ENCODE data around the gene CABLES2. TPM values are rescaled to one million over a fixed set of nuclear protein-coding genes. Genes with fewer than 3 reads are reported as not detected.

The CABLES2 gene
- total RNA-seq, 6 experiments from 2014 or later = 1.4 to 2.9 (median 2.5) TPM

DNA sequence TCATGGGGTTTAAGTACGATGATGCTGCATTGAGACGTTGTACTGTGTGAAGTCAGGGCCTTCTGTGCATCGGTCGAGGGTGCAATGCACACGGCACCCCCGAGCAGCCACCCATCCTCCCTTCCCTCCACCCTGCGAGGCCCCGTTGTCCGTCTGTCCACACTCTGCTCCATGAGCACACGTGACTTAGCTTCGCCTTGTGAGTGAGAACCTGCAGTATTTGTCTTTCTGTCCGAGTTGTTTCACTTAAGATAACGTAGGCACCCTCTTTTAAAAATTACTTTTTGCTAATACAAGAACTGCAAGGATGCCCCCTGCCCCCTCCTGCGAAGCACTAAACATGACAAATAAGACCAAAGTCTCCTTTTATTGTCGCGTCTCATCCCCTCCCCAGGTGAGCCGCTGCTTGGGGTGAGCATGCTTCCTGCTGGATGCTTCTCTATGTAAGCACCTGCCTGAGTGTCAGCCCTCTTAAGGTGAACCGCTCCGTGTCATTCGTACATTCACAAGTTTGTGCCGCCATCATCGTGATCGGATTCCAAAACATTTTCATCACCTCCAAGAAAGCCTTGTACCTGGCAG, 23.9 kb upstream of the CABLES2 start:
- no peak overlapping the region for H3K27ac ChIP-seq
- no peak for TF ChIP-seq POLR2A (IDR thresholded peaks at IDR 0.05)
- TF ChIP-seq, protein P1, sequence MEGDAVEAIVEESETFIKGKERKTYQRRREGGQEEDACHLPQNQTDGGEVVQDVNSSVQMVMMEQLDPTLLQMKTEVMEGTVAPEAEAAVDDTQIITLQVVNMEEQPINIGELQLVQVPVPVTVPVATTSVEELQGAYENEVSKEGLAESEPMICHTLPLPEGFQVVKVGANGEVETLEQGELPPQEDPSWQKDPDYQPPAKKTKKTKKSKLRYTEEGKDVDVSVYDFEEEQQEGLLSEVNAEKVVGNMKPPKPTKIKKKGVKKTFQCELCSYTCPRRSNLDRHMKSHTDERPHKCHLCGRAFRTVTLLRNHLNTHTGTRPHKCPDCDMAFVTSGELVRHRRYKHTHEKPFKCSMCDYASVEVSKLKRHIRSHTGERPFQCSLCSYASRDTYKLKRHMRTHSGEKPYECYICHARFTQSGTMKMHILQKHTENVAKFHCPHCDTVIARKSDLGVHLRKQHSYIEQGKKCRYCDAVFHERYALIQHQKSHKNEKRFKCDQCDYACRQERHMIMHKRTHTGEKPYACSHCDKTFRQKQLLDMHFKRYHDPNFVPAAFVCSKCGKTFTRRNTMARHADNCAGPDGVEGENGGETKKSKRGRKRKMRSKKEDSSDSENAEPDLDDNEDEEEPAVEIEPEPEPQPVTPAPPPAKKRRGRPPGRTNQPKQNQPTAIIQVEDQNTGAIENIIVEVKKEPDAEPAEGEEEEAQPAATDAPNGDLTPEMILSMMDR (IDR thresholded peaks at IDR 0.05) = no peak
- no peaks in the 10 kb centered on the region for H3K4me1 ChIP-seq
- intact Hi-C loops (cut with DNase I) = no loop called here
- no peaks in the 10 kb centered on the region for H3K36me3 ChIP-seq
- H3K27me3 ChIP-seq = no peaks in the 10 kb centered on the region
- no peak overlapping the region for H3K4me3 ChIP-seq
- ATAC-seq (no peak), DNase-seq (no peak)
- no peaks in the 10 kb centered on the region for H3K9me3 ChIP-seq
- WGBS (ENCODE audit: insufficient coverage, low coverage, low lambda C conversion rate, missing lambda C conversion rate) = 39% methylated on average over 22 of the region's 23 CpGs

DNA sequence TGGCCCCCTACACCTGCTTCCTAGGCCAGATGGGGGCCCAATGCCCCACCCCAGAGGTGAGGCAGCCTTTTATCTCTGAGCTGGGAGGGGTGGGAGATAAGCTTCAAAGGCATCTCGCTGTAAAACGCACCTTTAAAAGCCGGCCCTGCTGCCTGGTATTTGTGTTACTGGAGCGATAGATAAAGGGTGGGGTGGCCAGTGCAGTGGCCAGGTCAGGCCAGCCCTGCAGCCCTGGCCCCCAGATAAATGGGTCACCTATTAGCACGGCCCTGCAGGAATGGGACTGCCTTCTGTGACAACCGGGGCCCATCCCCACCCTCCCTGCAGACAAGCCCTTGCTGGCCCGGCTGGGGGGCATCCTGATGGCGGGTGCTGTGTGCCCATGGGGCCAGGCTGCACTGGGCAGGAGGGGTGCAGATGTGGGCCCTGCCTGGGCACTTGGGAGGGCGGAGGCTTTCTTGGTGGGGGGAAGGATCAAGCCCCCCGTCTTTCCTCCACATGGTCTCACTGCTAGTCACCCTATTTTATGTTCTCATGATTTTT, 23.3 kb upstream of the CABLES2 start:
- 44% methylated on average over 7 of the region's 10 CpGs for WGBS (ENCODE audit: insufficient coverage, low coverage, low lambda C conversion rate, missing lambda C conversion rate)
- TF ChIP-seq, protein P1 (IDR thresholded peaks at IDR 0.05) = no peak
- no peak for TF ChIP-seq POLR2A (IDR thresholded peaks at IDR 0.05)
- ATAC-seq (no peak), DNase-seq (no peak)
- Histone ChIP-seq H3K27me3 (no peaks in the 10 kb centered on the region), H3K4me1 (no peaks in the 10 kb centered on the region), H3K9me3 (no peaks in the 10 kb centered on the region), H3K4me3 (no peak overlapping the region), H3K36me3 (no peaks in the 10 kb centered on the region), H3K27ac (no peak overlapping the region)
- intact Hi-C loops (cut with DNase I) = no loop called here

- no peaks in the 10 kb centered on the region for H3K4me1 ChIP-seq
- H3K36me3 ChIP-seq = no peaks in the 10 kb centered on the region
- no peak for ATAC-seq
- no peak overlapping the region for H3K4me3 ChIP-seq
- WGBS (ENCODE audit: insufficient coverage, low coverage, low lambda C conversion rate, missing lambda C conversion rate) = 72% methylated on average over 9 of the region's 23 CpGs
- DNase-seq = no peak
- H3K27ac ChIP-seq = no peak overlapping the region
- H3K27me3 ChIP-seq = no peaks in the 10 kb centered on the region
- TF ChIP-seq, protein P1 (IDR thresholded peaks at IDR 0.05) = no peak
- TF ChIP-seq POLR2A (IDR thresholded peaks at IDR 0.05) = no peak
- intact Hi-C loops (cut with DNase I) = no loop called here
- no peaks in the 10 kb centered on the region for H3K9me3 ChIP-seq
Measured at GRCh38 chr20:62429455-62430310, 22.6 kb upstream of the CABLES2 start.

DNA sequence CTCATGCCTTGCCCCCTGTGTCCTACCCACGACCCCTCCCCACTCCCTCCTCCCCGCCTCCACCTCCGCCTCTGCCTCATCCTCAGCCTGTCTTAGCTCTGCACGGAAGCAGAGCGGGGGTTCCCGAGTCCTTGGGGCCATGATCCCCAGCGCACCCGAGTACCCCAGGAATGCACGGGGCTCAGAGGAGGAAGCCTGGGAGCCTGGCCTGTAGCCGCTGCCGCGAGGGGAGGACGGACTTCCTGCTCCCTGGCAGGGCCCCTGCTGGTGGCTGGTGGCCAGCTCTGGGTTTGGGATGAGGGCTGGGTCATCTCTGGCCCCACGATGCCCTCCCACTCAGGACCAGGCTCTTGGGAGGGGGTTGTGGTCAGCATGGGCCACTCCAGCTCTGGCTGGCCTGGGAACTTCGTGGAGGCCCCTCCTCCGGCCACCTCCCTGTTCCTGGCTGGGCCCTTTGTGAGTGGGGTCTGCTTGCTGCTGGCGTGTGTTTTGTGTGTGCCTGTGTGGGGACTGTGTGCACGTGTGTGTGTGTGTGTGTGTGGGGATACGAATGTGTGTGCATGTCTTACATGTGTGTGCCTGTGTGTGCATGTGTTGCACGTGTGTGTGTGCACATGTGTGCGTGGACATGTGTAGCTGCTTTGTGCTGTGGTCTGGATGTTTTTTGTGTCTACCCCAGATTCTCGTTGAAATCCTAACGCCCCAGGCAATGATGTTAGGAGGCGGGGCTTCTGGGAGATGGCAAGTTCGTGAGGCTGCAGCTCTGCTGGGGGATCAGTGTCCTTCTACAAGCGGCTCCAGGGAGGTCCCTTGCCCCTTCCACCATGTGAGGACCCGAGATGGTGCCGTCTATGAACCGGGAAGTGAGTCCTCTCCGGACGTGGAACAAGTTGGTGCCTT, 21.6 kb upstream of the CABLES2 start:
- DNase-seq (no peak), ATAC-seq (no peak)
- 44% methylated on average over 15 of the region's 31 CpGs for WGBS (ENCODE audit: insufficient coverage, low coverage, low lambda C conversion rate, missing lambda C conversion rate)
- intact Hi-C loops (cut with DNase I) = no loop called here
- no peaks in the 10 kb centered on the region for H3K4me1 ChIP-seq
- H3K4me3 ChIP-seq = no peak overlapping the region
- no peaks in the 10 kb centered on the region for H3K27me3 ChIP-seq
- no peak overlapping the region for H3K27ac ChIP-seq
- H3K9me3 ChIP-seq = no peaks in the 10 kb centered on the region
- H3K36me3 ChIP-seq = no peaks in the 10 kb centered on the region
- TF ChIP-seq, protein P1 (IDR thresholded peaks at IDR 0.05) = no peak
- TF ChIP-seq POLR2A (IDR thresholded peaks at IDR 0.05) = no peak
